Fibroblast of skin of scalp (primary cell): Measurements from ENCODE around the gene CDK5R1.
"Not testable (repeated sequence)": the region's sequence is repeated elsewhere in the genome, so short reads cannot be mapped to it uniquely, and the experiment has no call there.

Experiments used
- DNase-seq: peaks from one replicate; pipeline ENCODE4 v3.0.0-alpha.2; 2013

The CDK5R1 gene

GRCh38 chr17:32518646-32519227, 31.9 kb downstream of the CDK5R1 start:
- DNase-seq = no peak

GRCh38 chr17:32519228-32520103, 32.7 kb downstream of the CDK5R1 start:
- peak; percentile 48 for DNase-seq

DNA sequence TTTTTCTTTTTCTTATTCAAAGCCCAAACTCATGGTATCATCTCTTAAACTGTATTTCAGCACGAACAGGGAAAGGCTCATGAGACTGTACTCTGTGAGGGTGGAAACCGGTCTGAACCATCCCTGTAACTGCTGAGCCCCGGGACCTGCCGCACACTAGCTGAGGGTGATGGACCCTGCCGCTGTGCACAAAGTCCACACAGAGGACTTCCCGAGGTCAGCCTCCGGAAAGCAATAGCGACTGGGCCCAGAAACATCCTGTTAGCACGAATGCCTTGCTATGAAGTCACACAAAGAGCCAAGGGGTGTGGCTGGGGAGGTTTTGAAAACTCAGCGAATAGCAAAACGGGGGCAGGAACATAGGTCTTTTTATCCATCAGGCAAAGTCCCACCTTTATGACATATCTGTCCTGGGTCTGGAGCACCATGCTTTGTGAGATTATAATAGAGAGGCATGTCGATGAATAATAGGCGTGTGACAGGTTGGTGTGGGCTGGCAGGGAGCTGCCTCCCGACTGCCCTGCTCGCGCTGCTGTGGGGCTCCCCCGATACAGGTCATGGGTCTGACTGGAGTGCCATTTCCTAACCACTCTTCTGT, 33.4 kb downstream of the CDK5R1 start:
- DNase-seq = peak; percentile 37

DNA sequence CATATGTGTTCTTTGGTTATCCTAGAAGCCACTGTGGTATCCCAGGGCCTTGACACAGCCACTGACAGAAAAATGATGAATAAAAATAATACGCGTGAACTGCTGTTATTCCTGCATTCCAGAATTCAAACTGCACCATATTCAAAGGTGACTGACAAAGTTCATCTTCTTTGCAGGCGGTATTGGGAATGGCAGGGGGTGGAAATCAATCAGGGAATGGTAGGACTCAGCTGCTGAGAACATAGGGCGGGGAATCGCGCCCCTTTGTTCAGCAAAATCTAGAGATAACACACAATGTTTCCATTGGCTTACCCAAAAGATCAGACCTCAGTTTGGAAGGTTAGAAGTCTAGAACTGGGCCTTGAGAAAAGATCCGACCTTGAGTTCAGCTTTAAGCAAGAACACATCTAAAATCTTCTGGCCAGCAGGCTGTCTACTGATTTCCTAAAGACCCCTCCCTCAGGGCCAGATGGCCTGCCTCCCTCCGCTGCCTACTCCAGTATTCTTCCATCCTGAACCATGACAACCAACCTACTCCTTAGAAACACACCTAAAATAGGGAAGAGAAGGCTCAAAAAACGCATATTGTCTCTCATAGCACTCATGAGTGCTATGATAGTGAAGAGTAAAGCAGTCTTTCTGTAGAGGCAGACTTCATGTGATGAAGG, 34.1 kb downstream of the CDK5R1 start:
- no peak for DNase-seq

DNA sequence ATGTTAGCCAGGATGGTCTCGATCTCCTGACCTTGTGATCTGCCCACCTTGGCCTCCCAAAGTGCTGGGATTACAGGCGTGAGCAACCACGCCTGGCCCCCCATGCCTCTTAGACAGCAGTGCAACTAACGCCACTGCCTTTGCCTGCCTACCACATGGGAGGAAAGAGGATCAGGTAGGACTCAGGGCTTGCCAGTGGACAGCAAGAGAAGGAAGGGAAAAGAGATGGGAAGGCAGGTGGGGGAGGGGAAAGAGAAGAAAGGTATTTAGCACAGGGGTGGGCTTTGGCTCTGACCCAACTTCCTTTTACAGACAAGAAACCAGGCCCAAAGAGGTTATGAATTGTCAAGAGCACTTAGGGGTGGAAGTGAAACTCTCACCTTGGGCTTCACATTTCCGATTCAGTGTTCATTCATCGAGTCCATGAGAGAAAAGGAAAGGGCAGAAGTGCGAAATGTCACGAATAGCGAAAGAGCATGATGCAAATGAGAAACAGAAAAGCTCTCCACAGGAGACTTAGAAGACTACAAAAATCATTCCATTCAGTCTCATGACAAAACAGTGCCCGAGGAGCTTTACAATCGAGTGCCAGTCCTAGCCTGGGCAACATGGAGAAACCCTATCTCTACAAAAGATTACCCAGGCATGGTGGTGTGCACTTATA, 36.4 kb downstream of the CDK5R1 start:
- peak; percentile 36 for DNase-seq

DNA sequence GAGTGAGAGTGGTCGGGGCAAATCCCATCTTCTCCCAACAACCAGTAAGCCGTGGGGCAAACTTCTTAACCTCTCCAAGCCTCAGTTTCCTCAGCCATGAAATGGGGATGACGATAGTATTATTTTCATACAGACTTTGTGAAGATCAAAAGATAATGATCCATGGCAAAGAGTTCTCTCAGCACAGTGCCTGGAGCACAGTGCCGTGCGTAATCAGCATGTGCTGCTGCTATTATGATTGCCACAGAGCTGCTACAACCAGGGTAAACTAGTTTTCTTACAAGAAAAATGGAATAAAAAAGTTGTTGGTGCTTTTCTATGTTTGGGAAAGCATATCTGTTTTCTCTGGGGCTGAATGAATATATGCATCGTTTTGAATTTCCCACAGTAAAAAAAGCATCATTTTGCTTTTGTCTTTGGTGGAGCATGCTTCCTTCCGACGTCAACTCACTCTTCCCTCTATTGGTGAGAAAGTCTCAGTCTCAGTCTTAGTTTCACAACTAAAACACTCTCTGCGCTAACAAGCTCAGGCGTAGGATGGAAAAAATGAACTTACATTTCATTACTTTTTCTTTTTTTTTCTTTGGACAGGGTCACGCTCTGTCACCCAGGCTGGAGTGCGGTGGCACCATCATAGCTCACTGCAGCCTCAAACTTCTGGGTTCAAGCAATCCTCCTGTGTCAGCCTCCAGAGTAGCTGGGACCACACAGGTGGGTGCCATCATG, 37.2 kb downstream of the CDK5R1 start:
- DNase-seq = no peak

DNA sequence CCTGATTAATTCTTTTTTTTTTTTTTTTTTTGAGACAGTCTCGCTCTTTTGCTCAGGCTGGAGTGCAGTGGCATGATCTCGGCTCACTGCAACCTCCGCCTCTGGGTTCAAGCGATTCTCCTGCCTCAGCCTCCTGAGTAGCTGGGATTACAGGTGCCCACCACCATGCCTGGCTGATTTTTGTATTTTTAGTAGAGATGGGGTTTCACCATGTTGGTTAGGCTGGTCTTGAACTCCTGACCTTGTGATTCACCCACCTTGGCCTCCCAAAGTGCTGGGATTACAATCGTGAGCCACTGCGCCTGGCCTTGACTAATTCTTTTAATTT, 37.7 kb downstream of the CDK5R1 start:
- not testable (repeated sequence) for DNase-seq

DNA sequence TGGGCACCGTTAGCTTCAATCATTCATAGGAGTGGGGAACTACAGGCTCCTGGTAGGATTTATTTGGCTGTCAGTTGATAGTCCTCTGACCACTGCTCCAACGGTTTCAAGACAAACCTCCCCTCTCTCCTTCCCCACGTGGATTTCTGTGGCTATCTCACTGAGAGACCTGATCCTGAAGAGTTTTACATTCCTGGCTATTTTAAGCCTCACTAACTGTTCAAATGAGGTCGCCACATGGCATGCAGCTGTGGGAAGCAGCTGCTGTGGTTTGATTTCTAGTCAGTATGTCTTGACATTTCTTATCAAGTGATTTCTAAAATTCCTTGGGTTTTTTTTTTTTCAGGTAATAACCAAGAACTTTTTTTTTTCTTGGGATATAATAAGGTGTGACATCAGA, 38.3 kb downstream of the CDK5R1 start:
- DNase-seq = peak; percentile 79

- DNase-seq = no peak
These were observed 40.4 kb downstream of the CDK5R1 start for GRCh38 chr17:32527146-32527545.

- DNase-seq = no peak
These were observed 42.0 kb downstream of the CDK5R1 start for GRCh38 chr17:32528825-32529224.

- DNase-seq = peak; percentile 40
These were observed 42.8 kb downstream of the CDK5R1 start for GRCh38 chr17:32529604-32530003.

- DNase-seq = no peak
These were observed 46.5 kb downstream of the CDK5R1 start for GRCh38 chr17:32533296-32533695.

- peak; percentile 84 for DNase-seq
These were observed 50.2 kb downstream of the CDK5R1 start for GRCh38 chr17:32536736-32537643.
